Fibroblast of the aortic adventitia (primary cell): Measurements from ENCODE around the gene NACC2. TPM values are rescaled to one million over a fixed set of nuclear protein-coding genes. Genes with fewer than 3 reads are reported as not detected.

ENCODE experiments used
- DNase-seq: peaks from one replicate; pipeline ENCODE4 v3.0.0-alpha.2; 2010; ENCODE audit warnings: low read depth
- H3K4me3 ChIP-seq: 2 replicates; pipeline ENCODE4 v1.5.1; 2011; ENCODE audit warnings: low read depth, mild to moderate bottlenecking, control low read depth, low read length, moderate library complexity
- total RNA-seq: library from RNA; depleted of rRNA; stranded (reverse); fragments of >200 nt; gene quantifications from 2 replicates; pipeline ENCODE4 v1.2.3, GENCODE V29; 2012; ENCODE audit warnings: low replicate concordance
- TF ChIP-seq, protein P1 (sequence below): IDR thresholded peaks from 2 replicates; pipeline ENCODE4 v1.5.1; 2011; ENCODE audit warnings: mild to moderate bottlenecking, low read length, control low read depth, inconsistent platforms; ENCODE audit not compliant: insufficient read depth

The NACC2 gene
- total RNA-seq, 1 donor, result 17.4 TPM

DNA sequence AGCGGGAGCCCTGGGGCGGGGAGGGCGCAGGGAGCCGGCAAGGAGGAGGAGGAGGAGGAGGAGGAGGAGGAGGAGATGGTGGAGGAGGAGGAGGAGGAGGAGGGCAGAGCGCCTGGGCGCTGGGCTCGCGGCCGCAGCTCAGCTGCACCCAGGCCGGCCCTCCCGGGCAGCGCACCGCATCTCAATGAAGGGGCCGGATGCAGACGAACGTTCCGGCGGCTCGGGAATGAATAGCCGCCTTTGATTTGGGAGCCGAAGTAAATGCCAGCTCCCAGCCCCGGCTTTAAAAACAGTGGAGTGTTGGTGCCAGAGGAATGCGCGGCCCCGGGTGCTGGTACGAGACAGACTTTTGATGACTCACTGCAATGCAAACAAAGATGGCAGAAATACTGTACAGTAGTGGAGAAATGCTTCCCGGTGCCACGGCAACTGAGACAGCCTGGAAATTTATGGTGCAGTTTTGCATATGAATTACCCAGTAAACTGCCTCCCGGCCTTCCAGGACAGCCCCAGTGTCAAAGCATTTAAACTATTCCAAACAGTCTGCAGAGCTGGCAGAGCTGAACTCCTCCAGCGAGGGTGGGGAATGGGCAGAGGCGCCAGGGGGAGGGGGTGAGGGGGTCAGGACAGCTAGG is 43.1 kb downstream of the NACC2 start:
- TF ChIP-seq, protein P1, sequence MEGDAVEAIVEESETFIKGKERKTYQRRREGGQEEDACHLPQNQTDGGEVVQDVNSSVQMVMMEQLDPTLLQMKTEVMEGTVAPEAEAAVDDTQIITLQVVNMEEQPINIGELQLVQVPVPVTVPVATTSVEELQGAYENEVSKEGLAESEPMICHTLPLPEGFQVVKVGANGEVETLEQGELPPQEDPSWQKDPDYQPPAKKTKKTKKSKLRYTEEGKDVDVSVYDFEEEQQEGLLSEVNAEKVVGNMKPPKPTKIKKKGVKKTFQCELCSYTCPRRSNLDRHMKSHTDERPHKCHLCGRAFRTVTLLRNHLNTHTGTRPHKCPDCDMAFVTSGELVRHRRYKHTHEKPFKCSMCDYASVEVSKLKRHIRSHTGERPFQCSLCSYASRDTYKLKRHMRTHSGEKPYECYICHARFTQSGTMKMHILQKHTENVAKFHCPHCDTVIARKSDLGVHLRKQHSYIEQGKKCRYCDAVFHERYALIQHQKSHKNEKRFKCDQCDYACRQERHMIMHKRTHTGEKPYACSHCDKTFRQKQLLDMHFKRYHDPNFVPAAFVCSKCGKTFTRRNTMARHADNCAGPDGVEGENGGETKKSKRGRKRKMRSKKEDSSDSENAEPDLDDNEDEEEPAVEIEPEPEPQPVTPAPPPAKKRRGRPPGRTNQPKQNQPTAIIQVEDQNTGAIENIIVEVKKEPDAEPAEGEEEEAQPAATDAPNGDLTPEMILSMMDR, result no peak
- peak overlapping the region; percentile 59 for H3K4me3 ChIP-seq
- peak; percentile 92 for DNase-seq

DNA sequence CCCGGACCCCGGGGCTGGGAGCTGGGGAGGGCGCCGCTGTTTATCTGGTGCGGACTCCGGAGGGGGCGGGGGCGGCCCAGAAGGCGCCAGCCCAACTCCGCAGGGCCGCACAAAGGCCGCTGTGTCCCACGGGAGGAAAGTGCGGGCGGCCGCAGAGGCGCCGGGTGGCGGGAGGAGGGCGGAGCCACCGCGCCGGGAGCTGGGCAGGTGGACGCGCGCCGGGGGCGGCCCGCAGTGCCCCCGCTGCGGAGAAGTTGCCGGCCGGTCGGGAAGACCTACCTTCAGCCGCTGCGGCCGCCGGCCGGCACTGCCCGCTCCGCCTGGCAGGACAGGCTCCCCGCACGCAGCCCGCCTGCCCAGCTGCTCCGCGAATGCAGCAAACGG is 43.6 kb downstream of the NACC2 start:
- TF ChIP-seq, protein P1, result no peak
- H3K4me3 ChIP-seq, result peak overlapping the region; percentile 59
- no peak for DNase-seq

DNA sequence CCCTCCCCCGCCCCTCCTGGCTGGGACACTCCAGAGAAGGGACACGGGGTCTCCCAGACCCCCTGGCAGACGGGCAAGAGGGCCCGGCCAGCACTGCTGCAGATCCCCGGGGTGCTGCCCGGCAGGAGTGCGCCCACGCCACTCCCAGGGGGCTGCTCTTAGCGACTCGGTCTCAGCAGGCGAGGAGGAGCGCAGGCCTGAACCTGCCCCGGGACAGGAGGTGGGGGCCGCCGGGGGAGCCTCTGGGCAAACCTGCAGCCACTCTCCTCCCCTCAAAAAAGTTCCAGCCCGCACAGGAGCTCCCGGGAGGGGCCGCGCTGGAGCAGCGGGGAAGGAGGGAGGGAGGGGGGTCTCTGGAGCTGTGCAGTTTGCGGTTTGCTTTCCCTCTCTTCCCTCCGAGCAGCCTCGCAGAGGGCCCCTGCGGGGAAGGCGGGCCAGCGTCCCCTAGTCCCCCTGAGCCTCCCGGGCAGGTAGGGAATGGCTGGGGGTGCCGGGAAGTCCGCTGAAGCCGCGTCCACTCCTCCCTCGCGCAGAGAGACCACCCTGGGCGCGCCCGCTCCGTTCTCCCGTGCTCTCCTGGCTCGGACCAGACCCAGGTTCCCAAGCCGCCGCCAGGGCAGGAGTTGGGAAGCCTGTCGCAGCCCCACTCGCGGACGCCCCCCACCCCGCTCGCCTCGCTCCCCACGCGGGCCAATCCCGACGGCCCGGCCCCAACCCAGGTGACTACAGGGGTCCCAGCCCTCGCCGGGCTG is 44.2 kb downstream of the NACC2 start:
- TF ChIP-seq, protein P1, result no peak
- H3K4me3 ChIP-seq, result peak overlapping the region; percentile 59
- DNase-seq, result no peak

DNA sequence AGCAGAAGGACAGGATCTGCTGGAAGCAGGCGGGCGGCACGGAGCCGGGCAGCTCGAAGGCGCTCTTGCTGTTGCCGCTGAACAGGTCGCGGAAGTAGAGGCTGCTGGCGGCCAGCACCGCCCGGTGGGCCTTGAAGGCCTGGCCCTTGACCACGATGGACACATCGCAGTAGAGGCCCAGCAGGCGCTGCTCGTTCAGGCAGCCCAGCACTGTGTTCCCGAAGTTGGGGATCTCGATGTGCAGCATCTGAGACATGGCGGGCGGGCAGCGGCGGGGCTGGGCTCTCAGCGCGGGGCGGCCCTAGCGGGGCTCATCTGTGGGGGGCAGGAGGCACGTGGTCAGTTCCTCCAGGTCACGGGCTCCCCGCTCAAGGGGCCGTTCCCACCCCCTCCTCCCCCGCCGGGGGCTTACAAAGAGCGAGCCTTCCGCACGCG is 44.8 kb downstream of the NACC2 start:
- no peak for DNase-seq
- H3K4me3 ChIP-seq, result no peak overlapping the region
- TF ChIP-seq, protein P1, result no peak

DNA sequence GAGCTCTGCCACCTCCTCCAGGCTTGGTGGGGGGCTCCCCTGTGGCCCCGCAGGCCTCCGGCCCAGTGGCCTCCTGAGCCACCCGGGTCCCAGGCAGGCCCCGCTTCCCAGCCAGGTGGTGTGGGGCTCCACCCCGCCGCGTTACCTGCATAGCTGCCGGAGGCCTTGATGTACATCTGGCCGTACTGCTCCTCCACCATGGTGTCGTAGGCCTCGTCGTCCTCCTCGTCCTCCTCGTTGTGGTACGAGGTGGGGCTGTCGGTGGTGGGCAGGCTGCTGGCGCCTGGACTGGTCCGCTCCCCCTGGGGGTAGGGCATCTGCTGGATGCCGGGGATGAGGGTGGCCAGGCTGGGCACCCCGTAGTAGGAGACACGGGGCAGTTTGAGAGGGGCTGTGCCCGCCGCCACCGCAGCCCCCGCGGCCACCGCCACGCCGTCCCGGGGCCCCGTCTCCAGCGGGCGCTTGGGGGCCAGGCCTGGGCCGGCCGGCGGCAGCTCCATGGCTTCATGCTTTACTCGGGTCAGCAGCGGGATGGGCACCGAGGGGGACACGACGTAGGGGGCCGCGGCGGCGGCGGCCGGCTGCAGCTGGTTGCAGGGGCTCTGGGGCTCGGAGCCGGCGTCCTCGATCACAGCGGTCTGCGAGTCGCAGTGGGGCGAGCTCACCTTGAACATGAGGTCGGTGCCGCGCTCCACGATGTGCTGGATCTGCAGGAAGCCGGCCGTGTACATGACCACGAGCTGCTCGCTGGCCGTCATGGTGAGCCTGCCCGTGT is 45.4 kb downstream of the NACC2 start:
- no peak overlapping the region for H3K4me3 ChIP-seq
- DNase-seq, result no peak
- TF ChIP-seq, protein P1, result no peak

DNA sequence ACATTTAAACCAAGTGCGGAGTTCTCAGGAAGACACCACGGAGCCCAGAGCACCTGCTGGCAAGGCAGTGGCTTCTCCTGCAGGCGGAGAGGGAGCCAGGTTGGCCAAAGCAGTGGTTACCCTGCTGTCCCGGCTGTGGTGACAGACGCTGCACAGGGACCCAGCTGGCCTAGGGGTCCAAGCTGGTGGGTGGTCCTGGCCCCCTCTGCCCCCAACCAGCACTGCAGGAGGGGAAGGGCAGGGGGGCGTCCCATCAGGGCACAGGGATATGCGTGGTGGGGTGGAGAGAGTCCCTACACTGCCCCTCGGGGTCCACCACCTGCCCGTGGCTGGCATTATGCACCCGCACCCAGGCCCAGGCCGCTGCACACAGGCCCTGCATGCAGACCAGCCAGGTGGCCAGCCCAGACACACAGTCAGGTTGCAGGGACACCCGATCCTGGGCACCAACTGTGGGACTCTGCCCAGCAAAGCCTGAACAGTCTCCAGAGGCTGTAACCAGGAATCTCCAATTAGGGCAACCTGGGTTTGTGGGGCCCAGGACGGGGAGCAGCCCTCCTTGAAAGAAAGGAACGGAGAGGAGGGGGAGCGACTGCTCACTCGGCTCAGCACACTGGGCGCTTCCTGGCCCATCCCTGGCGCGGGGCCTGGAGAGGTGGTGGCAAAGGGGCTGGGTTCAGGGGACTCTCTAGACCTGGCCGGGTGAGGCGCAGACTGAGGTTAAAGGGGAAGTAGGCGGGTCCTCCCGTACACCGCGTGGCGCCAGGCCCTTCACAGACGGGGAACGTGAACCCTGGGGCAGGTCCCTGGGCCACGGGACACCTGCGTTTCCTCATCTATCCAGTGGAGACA is 46.3 kb downstream of the NACC2 start:
- TF ChIP-seq, protein P1, result no peak
- no peak for DNase-seq
- H3K4me3 ChIP-seq, result no peak overlapping the region
